ENCODE data around the gene TIMMDC1. TPM values are rescaled to one million over a fixed set of nuclear protein-coding genes. Genes with fewer than 3 reads are reported as not detected.

Gene TIMMDC1
- total and polyA plus RNA-seq, 10 of the 15 experiments (the other 5 are each of a cell fraction or from before 2014, with no cell fraction given), result 55.9 to 146 (median 72.1) TPM

DNA sequence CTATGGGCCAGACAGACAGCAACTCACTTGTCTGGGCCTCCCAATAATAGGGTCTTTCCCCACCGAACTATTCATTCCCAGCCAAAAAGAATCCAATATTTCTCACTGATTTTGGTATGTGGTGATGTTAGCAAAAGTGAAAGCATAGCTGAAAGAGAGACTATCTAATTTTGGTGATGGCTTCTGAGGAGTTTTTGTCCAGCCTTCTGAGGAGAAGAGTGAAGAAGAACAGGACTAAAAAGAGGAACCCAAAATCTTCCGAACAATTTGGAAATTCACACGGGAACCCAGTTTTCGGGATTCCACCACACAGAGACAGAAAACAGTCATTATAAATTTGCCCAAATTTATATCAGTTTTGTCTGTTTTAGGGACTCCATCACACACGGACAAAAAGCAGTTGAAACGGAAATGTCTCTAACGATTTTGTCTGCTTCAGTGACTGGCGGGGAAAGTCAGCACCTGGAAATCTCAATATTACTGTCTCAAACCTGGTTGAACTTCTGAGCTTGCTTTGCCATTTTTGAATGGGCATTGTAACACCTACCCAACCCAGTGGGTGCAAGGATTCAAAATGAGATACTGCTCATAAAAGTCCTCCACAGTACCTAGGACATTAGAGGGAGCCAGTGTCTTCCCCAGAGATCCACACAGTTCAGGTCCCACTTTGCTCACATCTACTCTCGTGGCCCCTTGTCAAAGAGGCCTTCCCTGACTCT lies 52.0 kb downstream of the TIMMDC1 start (continued):
- TF ChIP-seq, protein P1, sequence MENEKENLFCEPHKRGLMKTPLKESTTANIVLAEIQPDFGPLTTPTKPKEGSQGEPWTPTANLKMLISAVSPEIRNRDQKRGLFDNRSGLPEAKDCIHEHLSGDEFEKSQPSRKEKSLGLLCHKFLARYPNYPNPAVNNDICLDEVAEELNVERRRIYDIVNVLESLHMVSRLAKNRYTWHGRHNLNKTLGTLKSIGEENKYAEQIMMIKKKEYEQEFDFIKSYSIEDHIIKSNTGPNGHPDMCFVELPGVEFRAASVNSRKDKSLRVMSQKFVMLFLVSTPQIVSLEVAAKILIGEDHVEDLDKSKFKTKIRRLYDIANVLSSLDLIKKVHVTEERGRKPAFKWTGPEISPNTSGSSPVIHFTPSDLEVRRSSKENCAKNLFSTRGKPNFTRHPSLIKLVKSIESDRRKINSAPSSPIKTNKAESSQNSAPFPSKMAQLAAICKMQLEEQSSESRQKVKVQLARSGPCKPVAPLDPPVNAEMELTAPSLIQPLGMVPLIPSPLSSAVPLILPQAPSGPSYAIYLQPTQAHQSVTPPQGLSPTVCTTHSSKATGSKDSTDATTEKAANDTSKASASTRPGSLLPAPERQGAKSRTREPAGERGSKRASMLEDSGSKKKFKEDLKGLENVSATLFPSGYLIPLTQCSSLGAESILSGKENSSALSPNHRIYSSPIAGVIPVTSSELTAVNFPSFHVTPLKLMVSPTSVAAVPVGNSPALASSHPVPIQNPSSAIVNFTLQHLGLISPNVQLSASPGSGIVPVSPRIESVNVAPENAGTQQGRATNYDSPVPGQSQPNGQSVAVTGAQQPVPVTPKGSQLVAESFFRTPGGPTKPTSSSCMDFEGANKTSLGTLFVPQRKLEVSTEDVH (IDR thresholded peaks at IDR 0.05; ENCODE audit: low read depth, partially characterized antibody), result no peak
- TF ChIP-seq ZZZ3 (IDR thresholded peaks at IDR 0.05; ENCODE audit: control insufficient read depth, insufficient read length, low read depth) (no peak), JUNB (IDR thresholded peaks at IDR 0.05) (peak; percentile 67), MTA2 (IDR thresholded peaks at IDR 0.05; ENCODE audit: low read depth) (no peak; the same call in 1 of the 2 replicates), SIX5 (IDR thresholded peaks at IDR 0.05; ENCODE audit: low read depth, low read length, severe bottlenecking) (no peak), ATF7 (IDR thresholded peaks at IDR 0.05; ENCODE audit: low read depth) (no peak), POLR2AphosphoS2 (IDR thresholded peaks at IDR 0.05; ENCODE audit: low read depth, low read length) (no peak), ZNF217 (IDR thresholded peaks at IDR 0.05) (no peak), MTA3 (IDR thresholded peaks at IDR 0.05; ENCODE audit: borderline replicate concordance, low read length) (0 out of 2 replicates have a peak, but pooled peaks have one; percentile 88)
- TF ChIP-seq, protein P2, sequence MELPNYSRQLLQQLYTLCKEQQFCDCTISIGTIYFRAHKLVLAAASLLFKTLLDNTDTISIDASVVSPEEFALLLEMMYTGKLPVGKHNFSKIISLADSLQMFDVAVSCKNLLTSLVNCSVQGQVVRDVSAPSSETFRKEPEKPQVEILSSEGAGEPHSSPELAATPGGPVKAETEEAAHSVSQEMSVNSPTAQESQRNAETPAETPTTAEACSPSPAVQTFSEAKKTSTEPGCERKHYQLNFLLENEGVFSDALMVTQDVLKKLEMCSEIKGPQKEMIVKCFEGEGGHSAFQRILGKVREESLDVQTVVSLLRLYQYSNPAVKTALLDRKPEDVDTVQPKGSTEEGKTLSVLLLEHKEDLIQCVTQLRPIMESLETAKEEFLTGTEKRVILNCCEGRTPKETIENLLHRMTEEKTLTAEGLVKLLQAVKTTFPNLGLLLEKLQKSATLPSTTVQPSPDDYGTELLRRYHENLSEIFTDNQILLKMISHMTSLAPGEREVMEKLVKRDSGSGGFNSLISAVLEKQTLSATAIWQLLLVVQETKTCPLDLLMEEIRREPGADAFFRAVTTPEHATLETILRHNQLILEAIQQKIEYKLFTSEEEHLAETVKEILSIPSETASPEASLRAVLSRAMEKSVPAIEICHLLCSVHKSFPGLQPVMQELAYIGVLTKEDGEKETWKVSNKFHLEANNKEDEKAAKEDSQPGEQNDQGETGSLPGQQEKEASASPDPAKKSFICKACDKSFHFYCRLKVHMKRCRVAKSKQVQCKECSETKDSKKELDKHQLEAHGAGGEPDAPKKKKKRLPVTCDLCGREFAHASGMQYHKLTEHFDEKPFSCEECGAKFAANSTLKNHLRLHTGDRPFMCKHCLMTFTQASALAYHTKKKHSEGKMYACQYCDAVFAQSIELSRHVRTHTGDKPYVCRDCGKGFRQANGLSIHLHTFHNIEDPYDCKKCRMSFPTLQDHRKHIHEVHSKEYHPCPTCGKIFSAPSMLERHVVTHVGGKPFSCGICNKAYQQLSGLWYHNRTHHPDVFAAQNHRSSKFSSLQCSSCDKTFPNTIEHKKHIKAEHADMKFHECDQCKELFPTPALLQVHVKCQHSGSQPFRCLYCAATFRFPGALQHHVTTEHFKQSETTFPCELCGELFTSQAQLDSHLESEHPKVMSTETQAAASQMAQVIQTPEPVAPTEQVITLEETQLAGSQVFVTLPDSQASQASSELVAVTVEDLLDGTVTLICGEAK (IDR thresholded peaks at IDR 0.05; ENCODE audit: borderline replicate concordance), result no peak
- TF ChIP-seq, protein P3, sequence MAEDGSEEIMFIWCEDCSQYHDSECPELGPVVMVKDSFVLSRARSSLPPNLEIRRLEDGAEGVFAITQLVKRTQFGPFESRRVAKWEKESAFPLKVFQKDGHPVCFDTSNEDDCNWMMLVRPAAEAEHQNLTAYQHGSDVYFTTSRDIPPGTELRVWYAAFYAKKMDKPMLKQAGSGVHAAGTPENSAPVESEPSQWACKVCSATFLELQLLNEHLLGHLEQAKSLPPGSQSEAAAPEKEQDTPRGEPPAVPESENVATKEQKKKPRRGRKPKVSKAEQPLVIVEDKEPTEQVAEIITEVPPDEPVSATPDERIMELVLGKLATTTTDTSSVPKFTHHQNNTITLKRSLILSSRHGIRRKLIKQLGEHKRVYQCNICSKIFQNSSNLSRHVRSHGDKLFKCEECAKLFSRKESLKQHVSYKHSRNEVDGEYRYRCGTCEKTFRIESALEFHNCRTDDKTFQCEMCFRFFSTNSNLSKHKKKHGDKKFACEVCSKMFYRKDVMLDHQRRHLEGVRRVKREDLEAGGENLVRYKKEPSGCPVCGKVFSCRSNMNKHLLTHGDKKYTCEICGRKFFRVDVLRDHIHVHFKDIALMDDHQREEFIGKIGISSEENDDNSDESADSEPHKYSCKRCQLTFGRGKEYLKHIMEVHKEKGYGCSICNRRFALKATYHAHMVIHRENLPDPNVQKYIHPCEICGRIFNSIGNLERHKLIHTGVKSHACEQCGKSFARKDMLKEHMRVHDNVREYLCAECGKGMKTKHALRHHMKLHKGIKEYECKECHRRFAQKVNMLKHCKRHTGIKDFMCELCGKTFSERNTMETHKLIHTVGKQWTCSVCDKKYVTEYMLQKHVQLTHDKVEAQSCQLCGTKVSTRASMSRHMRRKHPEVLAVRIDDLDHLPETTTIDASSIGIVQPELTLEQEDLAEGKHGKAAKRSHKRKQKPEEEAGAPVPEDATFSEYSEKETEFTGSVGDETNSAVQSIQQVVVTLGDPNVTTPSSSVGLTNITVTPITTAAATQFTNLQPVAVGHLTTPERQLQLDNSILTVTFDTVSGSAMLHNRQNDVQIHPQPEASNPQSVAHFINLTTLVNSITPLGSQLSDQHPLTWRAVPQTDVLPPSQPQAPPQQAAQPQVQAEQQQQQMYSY (CRISPR knock-in tag; IDR thresholded peaks at IDR 0.05), result no peak
- TF ChIP-seq, protein P4, sequence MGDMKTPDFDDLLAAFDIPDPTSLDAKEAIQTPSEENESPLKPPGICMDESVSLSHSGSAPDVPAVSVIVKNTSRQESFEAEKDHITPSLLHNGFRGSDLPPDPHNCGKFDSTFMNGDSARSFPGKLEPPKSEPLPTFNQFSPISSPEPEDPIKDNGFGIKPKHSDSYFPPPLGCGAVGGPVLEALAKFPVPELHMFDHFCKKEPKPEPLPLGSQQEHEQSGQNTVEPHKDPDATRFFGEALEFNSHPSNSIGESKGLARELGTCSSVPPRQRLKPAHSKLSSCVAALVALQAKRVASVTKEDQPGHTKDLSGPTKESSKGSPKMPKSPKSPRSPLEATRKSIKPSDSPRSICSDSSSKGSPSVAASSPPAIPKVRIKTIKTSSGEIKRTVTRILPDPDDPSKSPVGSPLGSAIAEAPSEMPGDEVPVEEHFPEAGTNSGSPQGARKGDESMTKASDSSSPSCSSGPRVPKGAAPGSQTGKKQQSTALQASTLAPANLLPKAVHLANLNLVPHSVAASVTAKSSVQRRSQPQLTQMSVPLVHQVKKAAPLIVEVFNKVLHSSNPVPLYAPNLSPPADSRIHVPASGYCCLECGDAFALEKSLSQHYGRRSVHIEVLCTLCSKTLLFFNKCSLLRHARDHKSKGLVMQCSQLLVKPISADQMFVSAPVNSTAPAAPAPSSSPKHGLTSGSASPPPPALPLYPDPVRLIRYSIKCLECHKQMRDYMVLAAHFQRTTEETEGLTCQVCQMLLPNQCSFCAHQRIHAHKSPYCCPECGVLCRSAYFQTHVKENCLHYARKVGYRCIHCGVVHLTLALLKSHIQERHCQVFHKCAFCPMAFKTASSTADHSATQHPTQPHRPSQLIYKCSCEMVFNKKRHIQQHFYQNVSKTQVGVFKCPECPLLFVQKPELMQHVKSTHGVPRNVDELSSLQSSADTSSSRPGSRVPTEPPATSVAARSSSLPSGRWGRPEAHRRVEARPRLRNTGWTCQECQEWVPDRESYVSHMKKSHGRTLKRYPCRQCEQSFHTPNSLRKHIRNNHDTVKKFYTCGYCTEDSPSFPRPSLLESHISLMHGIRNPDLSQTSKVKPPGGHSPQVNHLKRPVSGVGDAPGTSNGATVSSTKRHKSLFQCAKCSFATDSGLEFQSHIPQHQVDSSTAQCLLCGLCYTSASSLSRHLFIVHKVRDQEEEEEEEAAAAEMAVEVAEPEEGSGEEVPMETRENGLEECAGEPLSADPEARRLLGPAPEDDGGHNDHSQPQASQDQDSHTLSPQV (IDR thresholded peaks at IDR 0.05), result no peak

All from GM12878 (cell line).